ENCODE data around the gene DYSF. TPM values are rescaled to one million over a fixed set of nuclear protein-coding genes. Genes with fewer than 3 reads are reported as not detected.

DYSF gene
- polyA plus RNA-seq, 6 donors from 2014 or later, result 0.09 to 3.2 TPM; not detected in 4

- no peak for ATAC-seq (ENCODE audit: low read depth in 2 of 2)
- Mint-ChIP-seq H3K27me3 (peaks cover 21 to 63% (median 50%) of the 10 kb centered on the region in 3 donors), H3K4me1 (no peaks in the 10 kb centered on the region), H3K4me3 (no peak overlapping the region), H3K36me3 (no peaks in the 10 kb centered on the region), H3K9me3 (no peaks in the 10 kb centered on the region), H3K27ac (no peak overlapping the region)
- no peak for DNase-seq
These were observed 80.8 kb downstream of the DYSF start for GRCh38 chr2:71534201-71534600.

- no peak overlapping the region for H3K4me3 Mint-ChIP-seq
These were observed 81.5 kb downstream of the DYSF start for GRCh38 chr2:71534826-71535225.

GRCh38 chr2:71535526-71535925 is 82.2 kb downstream of the DYSF start:
- Mint-ChIP-seq H3K36me3 (no peaks in the 10 kb centered on the region), H3K27ac (no peak overlapping the region), H3K27me3 (peaks cover 11 to 56% (median 39%) of the 10 kb centered on the region in 3 donors), H3K4me1 (no peaks in the 10 kb centered on the region), H3K9me3 (no peaks in the 10 kb centered on the region), H3K4me3 (no peak overlapping the region)
- ATAC-seq (ENCODE audit: low read depth in 2 of 2) (no peak), DNase-seq (no peak)

More at GRCh38 chr2:71534826-71535225, 81.5 kb downstream of the DYSF start:
- peaks cover 14 to 59% (median 44%) of the 10 kb centered on the region in 3 donors for H3K27me3 Mint-ChIP-seq
- ATAC-seq (ENCODE audit: low read depth in 2 of 2), result no peak
- no peaks in the 10 kb centered on the region for H3K4me1 Mint-ChIP-seq
- no peaks in the 10 kb centered on the region for H3K36me3 Mint-ChIP-seq
- H3K9me3 Mint-ChIP-seq, result no peaks in the 10 kb centered on the region
- no peak for DNase-seq
- no peak overlapping the region for H3K27ac Mint-ChIP-seq

DNA sequence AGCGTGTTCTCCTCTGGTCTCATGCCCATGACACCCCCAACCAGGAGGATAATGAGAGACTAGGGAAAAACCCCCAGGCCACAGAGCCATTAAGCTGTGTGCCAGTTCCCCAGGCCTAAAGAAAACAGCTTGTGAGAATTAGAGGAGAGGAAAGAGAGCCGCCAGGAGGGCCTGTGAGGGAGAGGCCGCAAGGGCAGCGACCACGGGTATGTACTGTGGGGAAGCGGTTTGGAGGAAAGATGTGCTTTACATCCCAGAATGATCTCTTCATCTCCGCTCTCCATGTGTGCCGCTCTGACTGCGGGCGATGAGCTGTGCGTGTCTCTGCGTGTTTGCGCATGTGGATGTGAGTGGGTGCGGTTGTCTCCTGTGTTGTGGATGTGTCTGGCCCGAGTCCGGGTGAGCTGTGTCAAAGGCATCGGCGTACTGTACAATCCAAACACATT is 82.9 kb downstream of the DYSF start:
- peaks cover 4 to 49% (median 34%) of the 10 kb centered on the region in 3 donors for H3K27me3 Mint-ChIP-seq
- no peaks in the 10 kb centered on the region for H3K4me1 Mint-ChIP-seq
- no peak for ATAC-seq (ENCODE audit: low read depth in 2 of 2)

DNA sequence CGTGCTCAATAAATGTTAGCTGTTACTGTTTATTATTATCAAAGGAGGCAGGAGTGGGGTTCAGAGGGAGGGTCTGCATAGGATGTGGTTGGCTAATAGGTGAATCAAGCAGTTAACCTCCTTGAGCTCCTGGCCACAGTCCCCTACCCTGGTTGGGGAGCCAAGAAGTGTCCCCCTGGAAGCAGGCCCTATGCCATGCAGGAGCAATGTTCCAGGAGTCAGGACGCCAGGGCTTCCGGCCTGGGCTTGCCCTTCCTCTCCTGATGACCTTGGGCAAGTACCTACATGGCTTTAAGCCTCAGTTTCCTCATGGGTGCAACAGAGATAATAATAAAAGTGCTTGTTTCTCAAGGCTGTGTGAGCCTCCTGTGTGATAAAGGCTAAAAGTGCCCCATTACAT is 84.9 kb downstream of the DYSF start:
- no peaks in the 10 kb centered on the region for H3K4me1 Mint-ChIP-seq
- H3K27me3 Mint-ChIP-seq, result peaks cover 0 to 33% (median 21%) of the 10 kb centered on the region in 3 donors
- H3K9me3 Mint-ChIP-seq, result peaks cover 0 to 3% (median 0%) of the 10 kb centered on the region in 7 donors
- H3K27ac Mint-ChIP-seq, result no peak overlapping the region
- ATAC-seq (ENCODE audit: low read depth in 2 of 2), result no peak
- no peaks in the 10 kb centered on the region for H3K36me3 Mint-ChIP-seq
- DNase-seq, result no peak
- no peak overlapping the region for H3K4me3 Mint-ChIP-seq

More for the DNA sequence above, 82.9 kb downstream of the DYSF start:
- H3K4me3 Mint-ChIP-seq, result no peak overlapping the region
- H3K27ac Mint-ChIP-seq, result no peak overlapping the region
- no peaks in the 10 kb centered on the region for H3K36me3 Mint-ChIP-seq
- no peak for DNase-seq
- H3K9me3 Mint-ChIP-seq, result no peaks in the 10 kb centered on the region

- ATAC-seq (ENCODE audit: low read depth in 2 of 2), result no peak
- Mint-ChIP-seq H3K27me3 (peaks cover 0 to 29% (median 18%) of the 10 kb centered on the region in 3 donors), H3K4me3 (no peak overlapping the region), H3K27ac (no peak overlapping the region), H3K9me3 (peaks cover 0 to 5% (median under 1%) of the 10 kb centered on the region in 7 donors), H3K4me1 (no peaks in the 10 kb centered on the region), H3K36me3 (peaks cover 0 to 2% of the 10 kb centered on the region in 2 donors)
- DNase-seq, result no peak
These were observed 85.4 kb downstream of the DYSF start for GRCh38 chr2:71538656-71539265.

DNA sequence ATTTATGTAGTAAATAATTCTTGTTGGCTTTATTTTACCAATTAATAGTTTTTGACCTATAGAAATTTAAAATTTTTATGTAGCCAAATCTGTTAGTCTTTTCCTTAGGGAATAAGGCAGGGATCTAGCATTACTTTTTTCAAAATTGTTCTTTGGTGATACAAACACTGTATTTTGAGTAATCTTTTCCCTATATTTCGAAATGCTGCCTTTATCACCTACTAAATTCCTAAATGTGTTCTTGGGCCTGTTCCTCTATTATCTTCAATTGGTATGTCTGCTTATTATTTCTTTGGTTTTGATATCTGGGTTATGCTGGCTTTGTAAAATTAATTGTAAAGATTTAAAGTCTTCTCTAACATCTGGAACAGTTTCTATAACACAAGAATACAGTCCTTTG is 87.5 kb downstream of the DYSF start:
- ATAC-seq (ENCODE audit: low read depth in 2 of 2), result no peak
- peaks cover 17 to 32% (median 26%) of the 10 kb centered on the region in 3 donors for H3K27me3 Mint-ChIP-seq
- no peak overlapping the region for H3K27ac Mint-ChIP-seq
- no peak for DNase-seq
- no peak overlapping the region for H3K4me3 Mint-ChIP-seq
- peaks cover 0 to 11% (median 6%) of the 10 kb centered on the region in 7 donors for H3K9me3 Mint-ChIP-seq
- H3K4me1 Mint-ChIP-seq, result peaks cover 7 to 12% (median 12%) of the 10 kb centered on the region in 3 donors
- H3K36me3 Mint-ChIP-seq, result peaks cover 0 to 7% of the 10 kb centered on the region in 2 donors

GRCh38 chr2:71544919-71545571 is 91.7 kb downstream of the DYSF start:
- no peak for DNase-seq
- Mint-ChIP-seq H3K4me1 (peaks cover 7 to 12% (median 12%) of the 10 kb centered on the region in 3 donors), H3K4me3 (peak overlapping the region in 4 of 8 donors; percentile 16 to 66 (median 43)), H3K9me3 (peaks cover 0 to 11% (median 6%) of the 10 kb centered on the region in 7 donors), H3K27me3 (peaks cover 25 to 31% (median 28%) of the 10 kb centered on the region in 3 donors), H3K27ac (no peak overlapping the region), H3K36me3 (peaks cover 0 to 7% of the 10 kb centered on the region in 2 donors)
- ATAC-seq (ENCODE audit: low read depth in 2 of 2), result no peak

DNA sequence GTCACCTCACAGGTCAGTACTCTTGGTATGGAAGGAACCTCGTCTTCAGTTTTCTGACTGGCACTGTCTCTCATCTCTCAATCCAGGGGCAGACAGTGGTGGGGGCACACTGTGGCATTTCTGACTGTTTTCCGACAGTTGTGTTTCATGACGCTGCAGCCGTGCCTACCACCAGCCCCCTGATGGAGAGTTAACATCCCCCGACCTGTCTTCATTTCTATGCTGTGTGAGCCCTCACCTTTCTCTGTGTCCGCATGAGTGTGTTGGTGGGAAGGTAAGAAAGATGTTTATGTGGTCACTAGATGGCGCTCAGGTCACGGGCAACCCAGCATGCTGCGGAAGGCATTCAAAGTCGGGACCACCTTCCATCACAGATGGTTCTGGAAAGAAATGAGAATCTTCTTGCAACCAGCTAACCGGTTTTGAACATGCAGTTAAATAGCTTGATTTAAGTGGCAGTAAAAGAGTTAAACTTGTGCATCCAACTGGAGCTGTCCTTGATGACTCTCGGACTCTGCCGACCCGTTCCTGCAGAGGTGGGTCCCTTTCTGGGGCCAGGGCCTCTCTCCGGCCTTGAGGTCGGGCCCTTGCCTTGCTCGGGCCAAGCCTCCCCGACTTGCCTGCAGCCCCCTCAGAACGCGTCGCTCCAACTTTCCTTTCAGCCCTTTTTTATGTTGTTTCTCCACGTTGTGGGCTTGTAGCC is 92.4 kb downstream of the DYSF start:
- ATAC-seq (ENCODE audit: low read depth in 2 of 2), result no peak
- Mint-ChIP-seq H3K9me3 (peaks cover 0 to 11% (median 6%) of the 10 kb centered on the region in 7 donors), H3K36me3 (peaks cover 0 to 7% of the 10 kb centered on the region in 2 donors), H3K27ac (peak overlapping the region in 1 of 6 donors; percentile 63), H3K4me3 (peak overlapping the region in 5 of 8 donors; percentile 16 to 66 (median 51)), H3K27me3 (peaks cover 25 to 31% (median 28%) of the 10 kb centered on the region in 3 donors), H3K4me1 (peaks cover 7 to 12% (median 12%) of the 10 kb centered on the region in 3 donors)
- no peak for DNase-seq

DNA sequence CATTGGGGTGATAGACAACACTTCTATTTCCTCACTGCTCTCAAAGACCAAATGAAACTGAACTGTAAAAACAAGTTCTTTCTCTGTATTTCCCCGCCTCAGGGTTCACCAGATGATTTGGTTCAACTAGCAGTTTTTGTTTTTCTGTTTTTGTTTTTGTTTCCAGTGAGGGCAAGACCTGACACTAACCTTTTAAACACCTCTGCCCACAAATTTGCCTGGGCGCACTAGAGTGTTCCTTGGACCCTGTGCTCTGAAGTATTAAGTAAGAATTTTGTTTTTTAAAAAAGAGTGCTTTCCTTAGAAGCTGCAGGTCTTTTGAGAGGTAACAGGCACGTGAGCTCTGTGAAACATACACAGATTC is 92.9 kb downstream of the DYSF start:
- Mint-ChIP-seq H3K27ac (no peak overlapping the region), H3K4me1 (peaks cover 7 to 12% (median 12%) of the 10 kb centered on the region in 3 donors), H3K4me3 (no peak overlapping the region), H3K9me3 (peaks cover 0 to 11% (median 6%) of the 10 kb centered on the region in 7 donors), H3K36me3 (peaks cover 0 to 7% of the 10 kb centered on the region in 2 donors), H3K27me3 (peaks cover 25 to 31% (median 29%) of the 10 kb centered on the region in 3 donors)
- no peak for ATAC-seq (ENCODE audit: low read depth in 2 of 2)
- DNase-seq, result no peak

GRCh38 chr2:71546777-71547281 is 93.5 kb downstream of the DYSF start:
- DNase-seq (no peak), ATAC-seq (ENCODE audit: low read depth in 2 of 2) (no peak)
- Mint-ChIP-seq H3K36me3 (peaks cover 0 to 7% of the 10 kb centered on the region in 2 donors), H3K4me1 (peaks cover 7 to 12% (median 12%) of the 10 kb centered on the region in 3 donors), H3K4me3 (no peak overlapping the region), H3K9me3 (peaks cover 0 to 11% (median 6%) of the 10 kb centered on the region in 7 donors), H3K27ac (no peak overlapping the region), H3K27me3 (peaks cover 25 to 33% (median 31%) of the 10 kb centered on the region in 3 donors)

GRCh38 chr2:71547616-71548285 is 94.4 kb downstream of the DYSF start:
- H3K36me3 Mint-ChIP-seq, result peaks cover 0 to 7% of the 10 kb centered on the region in 2 donors
- peaks cover 25 to 33% (median 31%) of the 10 kb centered on the region in 3 donors for H3K27me3 Mint-ChIP-seq
- no peak overlapping the region for H3K4me3 Mint-ChIP-seq
- DNase-seq (no peak), ATAC-seq (ENCODE audit: low read depth in 2 of 2) (no peak)
- no peak overlapping the region for H3K27ac Mint-ChIP-seq
- H3K4me1 Mint-ChIP-seq, result peaks cover 7 to 12% (median 12%) of the 10 kb centered on the region in 3 donors
- H3K9me3 Mint-ChIP-seq, result peaks cover 0 to 10% (median 6%) of the 10 kb centered on the region in 7 donors

Data from naive B cell (primary cell).